ENCODE results near the gene SMIM44.

Gene SMIM44

DNA sequence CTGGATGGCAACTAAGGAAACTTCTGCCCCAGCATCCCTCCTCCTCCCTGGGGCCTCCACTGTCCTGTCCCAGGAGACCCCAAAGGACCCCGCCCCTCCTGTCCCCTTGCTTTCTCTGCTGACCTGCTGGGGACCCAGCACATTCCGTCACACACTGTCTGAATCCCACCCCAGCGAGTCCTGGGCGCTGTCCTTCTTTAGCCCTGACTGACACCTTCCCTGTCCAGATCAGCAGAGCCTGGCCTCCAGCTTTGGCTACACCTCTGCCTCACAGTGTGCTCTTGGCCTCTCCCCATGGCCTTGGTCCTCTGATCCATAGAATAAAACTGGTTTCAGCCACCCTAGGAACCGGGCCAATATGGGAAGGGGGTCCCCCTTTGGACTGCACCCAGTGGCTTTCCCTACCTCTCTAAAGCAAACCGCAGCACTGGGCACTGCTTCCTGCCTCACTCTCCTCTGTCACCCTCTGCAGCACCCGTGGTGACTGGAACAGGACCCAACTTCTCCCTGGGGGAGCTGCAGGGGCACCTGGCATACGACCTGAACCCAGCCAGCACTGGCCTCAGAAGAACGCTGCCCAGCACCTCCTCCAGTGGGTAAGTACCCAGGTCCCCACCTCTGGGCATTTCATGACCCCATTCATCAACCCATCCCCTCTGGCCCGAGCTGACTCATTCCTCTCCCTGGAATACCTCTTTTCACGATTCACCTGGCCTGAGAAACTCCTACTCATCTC, 49.3 kb downstream of the SMIM44 start:
- DNase-seq: no peak

DNA sequence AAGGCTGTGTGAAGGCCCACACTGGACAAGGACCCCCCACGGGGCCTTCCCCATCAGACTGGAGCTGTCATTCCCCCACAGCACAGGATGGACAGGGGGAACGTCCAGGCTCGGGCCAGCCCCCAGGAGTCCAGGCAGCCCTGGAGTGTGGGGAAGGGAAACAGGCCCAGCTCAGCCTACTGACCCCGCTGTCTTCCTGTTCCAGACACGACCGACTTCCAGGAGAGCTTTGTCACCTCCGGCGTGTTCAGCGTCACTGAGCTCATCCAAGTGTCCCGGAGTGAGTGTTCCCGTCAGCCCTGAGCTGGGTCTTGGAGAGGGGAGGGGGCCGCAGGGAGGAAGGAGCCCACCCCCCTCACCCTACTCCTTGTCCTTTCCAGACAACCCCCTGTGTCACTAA, 49.9 kb downstream of the SMIM44 start:
- DNase-seq: no peak
